Fibroblast of villous mesenchyme (primary cell): Measurements from ENCODE around the gene PDZD2. TPM values are rescaled to one million over a fixed set of nuclear protein-coding genes. Genes with fewer than 3 reads are reported as not detected.
"Not testable (repeated sequence)": the region's sequence is repeated elsewhere in the genome, so short reads cannot be mapped to it uniquely, and the experiment has no call there.

Experiments
- DNase-seq: peaks from one replicate; pipeline ENCODE4 v3.0.0-alpha.2; 2010; ENCODE audit warnings: low read depth
- H3K4me3 ChIP-seq: 2 replicates; pipeline ENCODE4 v1.5.1; 2011; ENCODE audit warnings: low read depth, mild to moderate bottlenecking, low read length
- CTCF ChIP-seq: IDR thresholded peaks from 2 replicates; pipeline ENCODE4 v1.5.1; 2012; ENCODE audit warnings: low read depth, mild to moderate bottlenecking, low read length; ENCODE audit not compliant: insufficient read depth
- total RNA-seq: library from RNA; depleted of rRNA; stranded (reverse); fragments of >200 nt; gene quantifications from 2 replicates; pipeline ENCODE4 v1.2.3, GENCODE V29; 2012

The PDZD2 gene
- total RNA-seq, 1 donor = 2.6 TPM

DNA sequence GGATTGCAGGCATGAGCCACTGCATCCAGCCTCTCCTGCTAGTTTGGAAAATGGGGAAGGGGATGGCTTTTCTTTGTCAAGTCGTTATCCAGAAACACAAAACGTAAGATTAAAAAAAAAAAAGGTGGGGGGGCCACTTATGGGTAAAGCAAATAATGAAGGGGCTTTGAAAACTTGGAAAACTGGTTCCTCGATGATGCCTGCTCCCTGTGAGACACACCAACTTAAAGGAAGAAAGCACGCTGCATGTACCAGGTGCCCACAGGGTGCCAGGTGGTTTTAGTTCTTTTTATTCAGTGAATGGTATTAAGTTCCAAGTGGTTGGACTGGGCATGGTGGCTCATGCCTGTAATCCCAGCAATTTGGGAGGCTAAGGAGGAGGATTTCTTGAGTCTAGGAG is 365.1 kb downstream of the PDZD2 start:
- no peak for DNase-seq
- H3K4me3 ChIP-seq = no peak overlapping the region
- TF ChIP-seq CTCF = no peak

DNA sequence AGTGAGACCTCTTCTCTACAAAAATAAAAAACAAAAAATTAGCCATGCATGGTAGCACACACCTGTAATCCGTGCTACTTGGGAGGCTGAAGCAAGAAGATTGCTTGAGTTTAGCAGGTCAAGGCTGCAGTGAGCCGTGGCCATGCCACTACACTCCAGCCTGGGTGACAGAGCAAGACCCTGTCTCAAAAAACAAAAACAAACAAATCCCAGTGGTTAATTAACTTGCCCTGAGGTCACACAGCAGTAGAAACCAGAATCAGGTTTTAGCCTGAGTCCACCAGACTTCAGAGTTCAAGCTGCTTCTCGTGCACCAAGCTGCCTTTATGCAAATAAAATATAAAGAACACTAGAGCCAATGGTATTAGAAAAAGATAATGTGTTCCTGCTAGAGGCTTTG is 365.5 kb downstream of the PDZD2 start:
- no peak overlapping the region for H3K4me3 ChIP-seq
- TF ChIP-seq CTCF = no peak
- no peak for DNase-seq

DNA sequence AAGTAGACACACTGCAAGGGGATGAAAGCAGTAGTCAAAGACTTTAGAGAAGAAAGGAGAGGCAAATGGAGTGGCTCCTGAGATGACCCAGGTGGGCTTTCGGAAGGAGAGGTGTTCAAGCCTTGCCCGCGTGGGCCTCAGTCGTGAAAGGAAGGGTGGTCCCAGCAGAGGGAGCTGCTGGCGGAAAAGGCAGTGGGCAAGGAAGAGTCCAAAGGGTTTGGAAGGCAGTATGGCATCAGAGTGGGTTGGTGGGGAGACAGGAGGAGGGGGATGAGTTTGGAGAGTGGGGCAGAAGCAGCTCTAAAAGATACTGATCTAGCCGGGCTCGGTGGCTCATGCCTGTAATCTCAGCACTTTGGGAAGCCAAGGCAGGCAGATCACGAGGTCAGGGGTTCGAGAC is 369.8 kb downstream of the PDZD2 start:
- DNase-seq = no peak
- no peak overlapping the region for H3K4me3 ChIP-seq
- TF ChIP-seq CTCF = no peak

GRCh38 chr5:32013658-32014057 is 374.7 kb downstream of the PDZD2 start:
- no peak for TF ChIP-seq CTCF
- no peak for DNase-seq

DNA sequence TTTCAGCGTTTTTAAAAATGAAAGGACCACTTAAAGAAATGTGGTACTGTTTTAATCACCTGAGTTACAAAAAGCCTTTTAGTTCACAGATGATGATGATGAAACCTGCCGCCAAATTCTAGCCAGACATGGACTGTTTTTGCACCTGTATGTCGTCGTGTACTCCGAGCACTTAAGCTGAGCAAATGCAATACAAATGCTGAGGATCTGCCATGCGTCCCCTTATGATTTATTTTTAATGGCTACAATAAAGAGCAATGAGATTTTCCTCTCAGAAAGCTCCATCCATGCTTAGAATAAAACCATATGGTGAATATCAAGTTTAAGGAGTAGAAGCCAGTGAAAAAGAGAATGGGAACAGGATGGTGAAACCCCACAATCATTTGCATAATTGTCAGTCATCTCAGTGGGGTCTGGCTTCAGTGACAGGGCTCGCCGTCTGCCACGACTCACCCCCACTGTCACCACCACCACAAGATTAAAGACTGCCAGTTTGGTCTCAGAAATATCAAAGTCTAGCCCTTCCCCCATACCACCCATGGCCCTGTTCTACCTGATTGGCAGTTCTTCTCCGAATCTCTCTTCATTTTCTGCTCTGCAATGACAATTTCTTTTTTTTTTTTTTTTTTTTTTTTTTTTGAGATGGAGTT is 375.3 kb downstream of the PDZD2 start:
- H3K4me3 ChIP-seq = no peak overlapping the region
- no peak for TF ChIP-seq CTCF
- no peak for DNase-seq

More at GRCh38 chr5:32013658-32014057, 374.7 kb downstream of the PDZD2 start:
- no peak overlapping the region for H3K4me3 ChIP-seq

DNA sequence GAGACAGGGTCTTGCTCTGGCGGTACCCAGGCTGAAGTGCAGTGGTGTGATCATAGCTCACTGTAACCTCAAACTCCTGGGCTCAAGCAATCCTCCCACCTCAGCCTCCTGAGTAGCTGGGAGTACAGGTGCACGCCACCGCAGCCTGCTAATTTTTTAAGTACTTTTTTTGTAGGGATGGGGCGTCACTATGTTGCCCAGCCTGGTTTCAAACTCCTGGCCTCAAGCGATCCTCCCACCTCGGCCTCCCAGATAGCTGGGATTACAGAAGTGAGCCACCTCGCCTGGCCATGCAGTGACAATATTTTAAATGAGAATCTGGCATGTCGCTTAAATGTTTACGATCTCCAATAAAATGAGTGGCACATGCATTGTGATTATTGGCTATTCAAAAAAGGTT is 376.3 kb downstream of the PDZD2 start:
- not testable (repeated sequence) for H3K4me3 ChIP-seq, DNase-seq

GRCh38 chr5:32017692-32018367 is 378.9 kb downstream of the PDZD2 start:
- no peak for TF ChIP-seq CTCF
- no peak overlapping the region for H3K4me3 ChIP-seq
- peak; percentile 62 for DNase-seq
